ENCODE results near the gene THAP7. TPM values are rescaled to one million over a fixed set of nuclear protein-coding genes. Genes with fewer than 3 reads are reported as not detected.

Gene THAP7
- total RNA-seq, 6 donors from 2014 or later, result 18.9 to 52.4 (median 32.0) TPM

DNA sequence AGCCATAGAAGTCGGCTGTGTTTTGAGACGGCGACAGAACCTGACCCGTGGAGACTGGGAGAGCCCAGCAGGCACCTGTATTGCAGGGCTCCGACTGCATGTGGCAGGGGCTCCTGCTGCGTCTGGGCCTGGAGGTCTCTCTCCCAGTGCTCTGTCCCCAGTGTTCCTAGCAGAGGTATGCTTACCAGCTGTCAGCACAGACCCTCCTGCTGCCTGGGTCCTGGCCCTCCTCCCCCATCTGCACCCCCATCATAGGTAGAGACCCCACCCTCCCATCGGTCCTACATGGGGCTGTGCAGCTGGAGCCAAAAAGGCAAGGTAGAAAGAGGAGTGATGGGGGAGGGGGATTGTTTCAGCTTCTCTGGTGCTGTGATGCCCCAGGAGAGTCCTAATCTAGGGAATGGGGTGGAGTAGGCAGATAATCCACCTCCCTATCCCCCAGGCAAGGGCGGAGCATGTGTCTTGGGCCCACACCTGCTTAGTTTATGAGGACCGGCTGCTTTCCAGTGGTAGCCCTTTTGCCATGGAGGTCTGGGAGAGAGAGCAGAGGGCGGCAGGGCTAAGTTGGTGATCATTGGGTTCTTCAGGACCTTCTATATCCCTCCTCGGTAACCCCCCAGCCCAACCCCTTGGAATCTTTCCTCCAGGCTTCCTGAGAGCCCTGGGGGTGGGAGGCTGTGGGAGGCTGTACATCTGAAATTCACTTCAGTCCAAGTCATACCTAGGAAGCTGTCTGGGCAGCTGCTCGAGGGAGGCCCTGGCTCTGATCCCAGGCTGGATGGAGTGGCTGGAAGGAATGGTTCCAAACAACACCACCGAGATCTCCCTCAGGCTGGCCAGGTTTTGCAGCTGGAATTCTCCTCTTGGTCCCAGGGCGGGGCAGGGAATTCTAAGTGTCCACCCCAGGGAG is 25.1 kb upstream of the THAP7 start:
- Histone ChIP-seq H3K27ac (no peak overlapping the region), H3K4me1 (peaks cover 3 to 11% (median 4%) of the 10 kb centered on the region in 4 donors), H3K9me3 (no peaks in the 10 kb centered on the region), H3K4me3 (no peak overlapping the region), H3K27me3 (peaks cover 0 to 7% (median 0%) of the 10 kb centered on the region in 4 donors), H3K36me3 (no peaks in the 10 kb centered on the region)
- 66 to 77% methylated on average over 10 to 14 of the region's 14 CpGs for WGBS, 2 donors
- ATAC-seq (ENCODE audit: low FRiP score in 2 of 2), result no peak
- TF ChIP-seq CTCF (IDR thresholded peaks at IDR 0.05) (no peak), EP300 (IDR thresholded peaks at IDR 0.05) (no peak)
- peak in 1 of 2 donors; percentile 48 for DNase-seq

DNA sequence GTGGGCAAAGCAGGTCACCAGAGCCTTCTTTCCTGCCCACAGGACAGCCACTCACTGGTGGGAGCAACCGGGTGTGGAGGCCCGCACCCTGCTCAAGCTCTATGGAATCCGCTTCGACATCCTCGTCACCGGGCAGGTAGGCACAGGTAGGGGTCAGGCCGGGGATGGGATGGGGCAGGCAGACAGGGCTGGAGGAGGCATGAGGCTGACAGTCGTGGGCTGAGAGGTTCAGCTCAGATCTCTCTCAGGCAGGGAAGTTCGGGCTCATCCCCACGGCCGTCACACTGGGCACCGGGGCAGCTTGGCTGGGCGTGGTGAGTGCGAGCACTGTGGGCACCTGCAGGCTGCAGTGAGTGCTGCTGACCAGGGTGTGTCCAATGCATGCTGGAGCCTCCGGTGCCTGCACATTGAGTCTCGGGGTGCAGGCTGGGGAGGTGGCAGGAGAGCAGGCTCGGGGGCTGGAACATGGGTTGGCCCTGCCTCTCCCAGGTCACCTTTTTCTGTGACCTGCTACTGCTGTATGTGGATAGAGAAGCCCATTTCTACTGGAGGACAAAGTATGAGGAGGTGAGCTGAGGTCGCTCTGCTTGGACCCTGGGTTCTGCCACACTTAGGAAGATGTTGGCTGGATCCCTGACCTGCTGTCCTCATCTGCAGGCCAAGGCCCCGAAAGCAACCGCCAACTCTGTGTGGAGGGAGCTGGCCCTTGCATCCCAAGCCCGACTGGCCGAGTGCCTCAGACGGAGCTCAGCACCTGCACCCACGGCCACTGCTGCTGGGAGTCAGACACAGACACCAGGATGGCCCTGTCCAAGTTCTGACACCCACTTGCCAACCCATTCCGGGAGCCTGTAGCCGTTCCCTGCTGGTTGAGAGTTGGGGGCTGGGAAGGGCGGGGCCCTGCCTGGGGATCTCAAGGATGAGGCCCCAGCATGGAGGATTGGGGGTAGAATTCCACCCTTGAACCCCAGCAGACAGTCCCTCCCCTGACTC is 24.1 kb upstream of the THAP7 start:
- no peak for TF ChIP-seq CTCF (IDR thresholded peaks at IDR 0.05)
- no peak for TF ChIP-seq EP300 (IDR thresholded peaks at IDR 0.05)
- no peak for TF ChIP-seq POLR2AphosphoS5 (IDR thresholded peaks at IDR 0.05)
- no peak for TF ChIP-seq POLR2A (IDR thresholded peaks at IDR 0.05)
- ATAC-seq (ENCODE audit: low FRiP score in 2 of 2) (no peak), DNase-seq (peak in 1 of 2 donors; percentile 66)
- H3K27me3 ChIP-seq, result no peaks in the 10 kb centered on the region
- peaks cover 0 to 6% (median 0%) of the 10 kb centered on the region in 4 donors for H3K4me1 ChIP-seq
- WGBS, 2 donors, result 89 to 90% methylated on average over 15 to 27 of the region's 27 CpGs
- H3K4me3 ChIP-seq, result no peak overlapping the region
- H3K27ac ChIP-seq, result no peak overlapping the region
- H3K9me3 ChIP-seq, result no peaks in the 10 kb centered on the region
- no peaks in the 10 kb centered on the region for H3K36me3 ChIP-seq

- DNase-seq (no peak), ATAC-seq (ENCODE audit: low FRiP score in 2 of 2) (no peak)
- WGBS, 2 donors, result 60 to 71% methylated on average over 8 of the region's 8 CpGs
- no peak overlapping the region for H3K4me3 ChIP-seq
- H3K27me3 ChIP-seq, result no peaks in the 10 kb centered on the region
- H3K9me3 ChIP-seq, result no peaks in the 10 kb centered on the region
- no peak for TF ChIP-seq CTCF (IDR thresholded peaks at IDR 0.05)
- no peak for TF ChIP-seq EP300 (IDR thresholded peaks at IDR 0.05)
- TF ChIP-seq POLR2AphosphoS5 (IDR thresholded peaks at IDR 0.05), result no peak
- no peak for TF ChIP-seq POLR2A (IDR thresholded peaks at IDR 0.05)
- H3K27ac ChIP-seq, result no peak overlapping the region
- H3K36me3 ChIP-seq, result no peaks in the 10 kb centered on the region
- H3K4me1 ChIP-seq, result peaks cover 0 to 6% (median 0%) of the 10 kb centered on the region in 4 donors
Observed at GRCh38 chr22:21025266-21025665, 23.3 kb upstream of the THAP7 start.

- Histone ChIP-seq H3K27ac (no peak overlapping the region), H3K36me3 (no peaks in the 10 kb centered on the region), H3K27me3 (no peaks in the 10 kb centered on the region), H3K4me1 (peaks cover 0 to 6% (median 0%) of the 10 kb centered on the region in 4 donors), H3K4me3 (no peak overlapping the region), H3K9me3 (no peaks in the 10 kb centered on the region)
- 84 to 93% methylated on average over 6 to 13 of the region's 13 CpGs for WGBS, 2 donors
- TF ChIP-seq POLR2AphosphoS5 (IDR thresholded peaks at IDR 0.05) (no peak), EP300 (IDR thresholded peaks at IDR 0.05) (no peak), CTCF (IDR thresholded peaks at IDR 0.05) (no peak), POLR2A (IDR thresholded peaks at IDR 0.05) (no peak)
- DNase-seq (no peak), ATAC-seq (ENCODE audit: low FRiP score in 2 of 2) (no peak)
Observed at GRCh38 chr22:21022955-21023614, 21.2 kb upstream of the THAP7 start.
